LNCAP (cell line): ENCODE measurements around the gene KDM5A.

ENCODE experiments used
- CTCF ChIP-seq: fragments of 450-650 bp; IDR thresholded peaks from 2 replicates; pipeline ENCODE4 v1.5.1; 2017; ENCODE audit warnings: mild to moderate bottlenecking

Gene KDM5A

GRCh38 chr12:232731-233614 is 156.1 kb downstream of the KDM5A start:
- no peak for TF ChIP-seq CTCF

- no peak for TF ChIP-seq CTCF
These were observed 158.0 kb downstream of the KDM5A start for GRCh38 chr12:230925-231671.
